EH (cell line): Measurements from ENCODE around the gene ZFP62.
"Not testable (repeated sequence)": the region's sequence is repeated elsewhere in the genome, so short reads cannot be mapped to it uniquely, and the experiment has no call there.

Source experiments
- DNase-seq: peaks from one replicate; pipeline ENCODE4 v3.0.0-alpha.2; 2015; ENCODE audit warnings: low read depth

The ZFP62 gene

DNA sequence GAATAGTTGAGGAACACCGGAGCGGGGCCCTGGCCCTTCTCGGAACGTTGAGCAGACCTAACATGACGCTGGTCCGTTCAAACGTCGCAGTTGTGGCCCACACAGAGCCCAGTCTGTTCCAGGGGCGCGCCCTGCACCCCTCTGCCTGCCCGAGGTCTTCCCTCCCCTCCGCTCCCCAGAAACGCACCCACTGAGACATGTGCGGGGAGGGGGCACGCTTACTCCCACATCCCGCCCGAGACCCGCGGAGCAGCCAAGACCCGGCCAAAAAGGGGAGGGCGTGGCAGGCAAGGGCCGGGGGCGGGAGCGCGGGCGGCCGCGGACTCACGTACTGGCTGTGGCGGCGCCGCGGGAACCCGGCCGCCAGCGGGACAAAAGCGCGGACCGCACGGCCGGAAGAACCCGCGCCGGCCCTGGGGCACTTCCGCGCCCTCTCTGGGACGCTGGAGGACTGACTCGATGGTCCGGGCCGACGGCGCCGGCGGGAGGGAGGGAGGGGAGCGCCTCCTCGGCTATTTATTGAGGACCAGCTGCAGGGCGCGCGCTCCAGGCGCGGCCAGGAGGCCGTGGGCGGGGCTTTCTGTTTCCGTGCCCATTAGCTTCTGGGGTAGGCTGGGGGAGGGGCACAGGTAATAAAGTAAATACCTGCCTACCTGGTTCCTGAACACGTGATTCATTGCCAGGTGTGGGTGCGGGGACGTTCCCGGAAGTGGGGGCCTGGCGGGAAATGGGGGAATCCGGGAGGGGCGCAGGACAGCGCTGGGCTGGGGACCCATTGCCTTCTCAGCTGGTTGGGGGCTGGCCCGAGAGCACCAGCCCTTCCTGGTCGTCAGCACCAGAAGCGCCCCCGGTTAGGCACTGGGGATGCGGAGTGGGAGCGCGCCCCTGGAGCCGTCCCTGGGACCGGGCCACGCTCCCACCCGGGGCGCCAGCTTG lies at the start of gene ZFP62:
Gene ZFP62 (minus strand): TSS at position 390 of the 936 bp plus-strand sequence. CDS start 57 bp downstream, at position 333.
- peak; percentile 90 for DNase-seq

DNA sequence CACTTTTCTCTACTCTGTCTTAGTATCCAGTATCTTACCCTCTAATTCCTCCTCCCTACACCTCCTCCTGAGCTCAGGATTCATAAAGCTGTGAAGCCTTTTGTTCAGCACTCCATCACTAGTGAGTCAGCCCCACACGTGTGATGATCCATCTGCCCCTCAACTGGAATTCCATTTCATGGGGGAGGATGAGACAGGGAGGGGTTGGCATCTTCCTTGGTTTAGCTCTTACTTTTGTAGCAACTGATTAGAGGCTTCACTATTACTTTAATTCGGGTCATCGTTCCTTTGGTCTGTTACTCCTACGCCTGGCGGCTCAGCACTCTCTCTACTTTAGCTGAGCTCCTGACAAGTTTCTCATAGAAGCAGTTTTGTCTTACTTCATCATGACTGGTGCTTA lies 49.7 kb upstream of the ZFP62 start:
- DNase-seq: no peak

DNA sequence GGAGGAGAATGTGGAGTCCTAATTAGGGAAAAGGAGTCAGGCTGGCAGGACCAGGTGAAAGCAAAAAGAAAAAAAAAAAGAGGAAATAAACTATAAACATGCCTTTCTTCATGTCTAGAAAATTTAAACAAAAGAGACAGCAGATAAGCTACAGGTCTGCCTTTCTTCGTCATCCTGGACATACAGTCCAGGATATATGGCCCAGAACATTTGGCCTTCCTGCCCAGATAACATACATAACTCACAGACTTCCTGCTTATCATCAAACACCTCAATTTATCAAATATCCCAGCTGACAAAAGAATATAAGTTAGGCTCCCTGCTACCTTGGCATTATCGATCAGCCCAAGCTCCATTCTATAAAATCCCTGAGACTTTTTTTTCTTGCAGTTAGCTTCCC lies 49.1 kb upstream of the ZFP62 start:
- no peak for DNase-seq

DNA sequence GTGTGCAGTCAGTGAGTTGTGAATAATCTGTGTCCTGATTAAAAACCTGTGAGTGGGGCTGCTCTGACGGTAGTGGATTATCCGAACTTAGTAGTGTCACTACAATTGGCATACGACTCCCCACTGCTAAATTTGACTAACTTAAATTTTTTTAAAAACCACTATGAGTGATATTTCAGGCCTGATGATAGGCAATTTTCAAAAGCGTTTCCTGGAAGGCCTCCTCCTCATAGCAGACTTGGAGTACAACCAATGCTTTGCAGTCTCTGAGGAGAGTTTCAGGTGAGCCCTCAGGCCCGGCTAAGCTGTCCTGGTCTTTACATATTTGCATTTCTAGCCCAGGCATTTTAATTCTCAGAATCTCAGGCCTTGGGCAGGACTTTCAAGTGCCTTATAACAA lies 48.7 kb upstream of the ZFP62 start:
- no peak for DNase-seq

DNA sequence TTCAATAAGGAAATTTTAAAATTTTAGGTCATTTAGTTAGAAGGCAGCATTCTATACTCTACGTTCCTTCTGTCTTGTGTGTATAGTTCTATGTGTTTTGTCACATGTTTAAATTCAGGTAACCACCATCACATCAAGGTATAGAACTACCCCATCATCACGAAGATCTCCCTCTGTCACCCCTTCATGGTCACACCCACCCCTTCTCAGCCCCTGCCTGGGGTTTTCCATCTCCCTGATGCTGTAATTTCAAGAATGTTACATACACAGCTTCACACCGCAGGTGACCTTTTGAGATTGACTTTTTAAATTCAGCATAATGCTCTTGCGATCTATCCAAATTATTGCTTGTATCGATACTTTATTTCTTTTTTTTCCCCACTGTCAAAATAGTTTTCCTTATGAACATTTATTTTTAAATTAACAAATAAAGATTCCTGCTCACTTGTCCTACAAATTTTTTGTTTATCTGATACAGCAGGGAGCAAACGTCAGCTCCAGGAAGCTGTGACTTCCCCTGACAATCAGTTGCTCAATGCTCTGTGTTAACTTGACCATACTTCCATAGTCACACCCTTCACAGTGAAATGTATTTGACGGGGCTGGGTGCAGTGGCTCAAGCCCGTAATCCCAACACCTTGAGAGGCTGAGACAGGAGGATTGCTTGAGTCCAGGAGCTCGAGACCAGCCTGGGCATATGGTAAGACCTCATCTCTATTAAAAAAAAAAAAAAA lies 48.1 kb upstream of the ZFP62 start:
- DNase-seq: no peak

DNA sequence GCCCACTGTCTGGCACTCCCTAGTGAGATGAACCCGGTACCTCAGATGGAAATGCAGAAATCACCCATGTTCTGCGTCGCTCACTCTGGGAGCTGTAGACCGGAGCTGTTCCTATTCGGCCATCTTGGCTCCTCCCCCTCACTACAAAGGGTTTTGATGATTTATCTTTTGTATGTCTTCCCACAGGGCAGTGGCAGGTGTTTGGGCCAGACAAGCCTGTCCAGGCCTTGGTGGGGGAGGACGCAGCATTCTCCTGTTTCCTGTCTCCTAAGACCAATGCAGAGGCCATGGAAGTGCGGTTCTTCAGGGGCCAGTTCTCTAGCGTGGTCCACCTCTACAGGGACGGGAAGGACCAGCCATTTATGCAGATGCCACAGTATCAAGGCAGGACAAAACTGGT lies 47.3 kb upstream of the ZFP62 start:
- no peak for DNase-seq

DNA sequence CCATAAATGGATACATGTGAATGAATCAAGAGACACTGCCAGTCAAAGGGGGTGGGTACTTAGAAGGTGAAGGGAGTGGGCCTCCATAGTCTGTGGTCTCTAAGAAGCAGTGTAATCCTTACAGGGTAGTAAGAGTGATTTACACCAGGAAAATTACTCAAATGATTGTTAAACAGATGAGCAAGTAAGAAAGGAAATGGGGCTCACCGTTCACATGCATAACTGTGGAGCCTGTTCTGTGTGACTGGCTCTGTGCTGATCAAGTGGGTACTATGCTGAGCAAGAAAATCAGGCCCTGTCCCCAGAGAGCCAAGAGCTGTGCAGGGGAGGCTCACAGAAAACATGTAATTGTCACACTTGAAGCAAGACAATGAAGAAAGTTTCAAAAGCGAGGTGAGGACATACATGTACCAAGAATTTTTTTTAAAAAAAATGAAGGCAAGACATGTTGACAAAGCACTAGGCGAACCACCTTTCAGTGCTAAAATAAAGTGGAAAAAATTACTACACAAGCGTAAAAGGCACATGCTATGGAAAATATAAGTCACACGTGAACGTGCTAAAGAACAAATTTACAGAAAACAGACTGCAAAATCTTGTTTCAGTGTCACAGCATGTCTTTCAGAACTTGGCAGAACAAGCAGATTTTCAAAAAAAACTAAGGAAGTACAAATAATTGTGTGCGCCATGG lies 40.4 kb upstream of the ZFP62 start:
- DNase-seq: no peak

DNA sequence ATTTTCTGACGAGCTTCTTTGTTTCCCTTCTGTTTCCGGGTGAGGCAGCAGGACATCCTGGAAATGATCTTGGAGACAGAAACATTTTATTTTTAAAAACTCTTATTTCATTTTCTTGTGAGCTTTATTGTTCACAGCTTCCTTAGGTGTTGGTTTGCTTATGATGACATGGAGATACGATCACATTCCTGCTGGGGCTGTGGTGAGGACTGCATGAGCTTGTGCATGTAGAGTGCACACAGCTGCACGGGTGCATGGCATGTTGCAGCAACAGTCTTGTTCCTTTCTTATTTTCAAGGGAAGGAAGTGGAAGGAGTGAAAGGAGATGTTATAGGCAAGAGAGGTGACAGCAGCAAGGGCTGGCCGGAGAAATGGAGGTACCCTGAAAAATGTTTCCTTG lies 39.1 kb upstream of the ZFP62 start:
- DNase-seq: no peak

DNA sequence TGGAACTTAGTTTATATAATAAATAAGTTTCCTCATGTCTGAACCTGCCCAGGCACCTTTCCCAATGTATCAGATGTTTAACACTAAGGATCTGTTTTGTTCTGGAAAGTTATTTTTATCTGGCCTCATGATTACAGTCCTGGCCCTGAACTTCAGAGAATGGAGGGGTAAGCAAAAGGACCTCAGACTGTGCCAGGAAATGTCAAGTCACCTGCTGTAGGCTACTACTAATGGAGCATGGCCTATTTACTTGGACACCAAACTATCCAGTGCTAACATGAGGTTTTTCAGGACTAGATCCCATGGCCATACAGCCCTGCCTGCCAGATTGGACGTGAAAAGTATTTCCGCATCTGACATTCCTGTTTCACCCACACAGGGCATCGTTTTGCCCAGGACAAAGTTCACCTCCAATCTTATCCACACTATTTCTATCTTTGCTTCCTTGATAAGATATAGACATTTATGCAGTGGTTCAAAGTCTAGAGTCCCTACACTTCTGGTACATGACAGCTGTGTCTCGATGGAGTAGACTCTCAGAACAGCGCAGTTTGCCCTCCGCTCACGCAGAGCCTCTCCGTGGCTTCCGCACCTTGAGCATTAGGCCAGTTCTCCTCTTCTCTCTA lies 37.7 kb upstream of the ZFP62 start, which contains the start of gene BTNL8:
Gene BTNL8 (plus strand): TSS at position 539 of the 626 bp plus-strand sequence. CDS start 152 bp downstream, outside the sequence.
- no peak for DNase-seq

DNA sequence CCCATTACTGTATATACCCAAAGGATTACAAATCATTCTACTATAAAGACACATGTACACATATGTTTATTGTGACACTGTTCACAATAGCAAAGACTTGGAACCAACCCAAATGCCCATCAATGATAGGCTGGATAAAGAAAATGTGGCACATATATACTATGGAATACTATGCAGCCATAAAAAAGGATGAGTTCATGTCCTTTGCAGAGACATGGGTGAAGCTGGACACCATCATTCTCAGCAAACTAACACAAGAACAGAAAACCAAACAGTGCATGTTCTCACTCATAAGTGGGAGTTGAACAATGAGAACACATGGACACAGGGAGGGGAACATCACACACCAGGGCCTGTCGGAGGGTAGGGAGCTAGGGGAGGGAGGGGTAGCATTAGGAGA lies 34.3 kb upstream of the ZFP62 start:
- not testable (repeated sequence) for DNase-seq

DNA sequence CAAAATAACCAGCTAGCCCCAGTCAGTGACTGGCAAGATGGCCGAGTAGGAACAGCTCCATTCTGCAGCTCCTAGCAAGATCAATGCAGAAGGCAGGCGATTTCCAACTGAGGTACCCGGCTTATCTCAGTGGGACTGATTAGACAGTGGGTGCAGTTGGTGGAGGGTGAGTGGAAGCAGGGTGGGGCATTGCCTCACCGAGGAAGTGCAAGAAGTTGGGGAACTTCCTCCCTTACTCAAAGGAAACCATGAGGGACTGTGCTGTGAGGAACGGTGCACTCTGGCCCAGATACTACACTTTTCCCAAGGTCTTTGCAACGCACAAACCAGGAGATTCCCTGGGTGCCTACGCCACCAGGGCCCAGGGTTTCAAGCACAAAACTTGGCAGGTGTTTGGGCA lies 28.3 kb upstream of the ZFP62 start:
- no peak for DNase-seq

DNA sequence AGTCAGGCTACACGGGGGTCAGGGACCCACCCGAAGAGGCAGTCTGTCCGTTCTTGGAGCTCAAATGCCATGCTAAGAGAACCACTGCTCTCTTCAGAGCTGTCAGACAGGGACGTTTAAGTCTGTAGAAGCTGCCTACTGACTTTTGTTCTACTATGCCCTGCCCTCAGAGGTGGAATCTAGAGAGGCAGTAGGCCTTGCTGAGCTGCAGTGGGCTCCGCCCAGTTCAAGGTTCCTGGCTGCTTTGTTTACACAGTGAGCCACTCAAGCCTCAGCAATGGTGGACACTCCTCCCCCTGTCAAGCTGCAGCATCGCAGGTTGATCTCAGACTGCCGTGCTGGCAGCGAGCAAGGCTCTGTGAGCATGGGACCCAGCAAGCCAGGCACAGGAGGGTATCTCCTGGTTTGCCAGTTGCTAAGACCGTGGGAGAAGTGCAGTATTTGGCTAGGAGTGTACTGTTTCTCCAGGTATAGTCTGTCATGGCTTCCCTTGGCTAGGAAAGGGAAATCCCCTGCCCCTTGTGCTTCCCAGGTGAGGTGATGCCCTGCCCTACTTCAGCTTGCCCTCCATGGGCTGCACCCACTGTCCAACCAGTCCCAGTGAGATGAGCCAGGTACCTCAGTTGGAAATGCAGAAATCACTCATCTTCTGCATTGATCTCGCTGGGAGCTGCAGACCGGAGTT lies 24.9 kb upstream of the ZFP62 start:
- peak; percentile 2 for DNase-seq

DNA sequence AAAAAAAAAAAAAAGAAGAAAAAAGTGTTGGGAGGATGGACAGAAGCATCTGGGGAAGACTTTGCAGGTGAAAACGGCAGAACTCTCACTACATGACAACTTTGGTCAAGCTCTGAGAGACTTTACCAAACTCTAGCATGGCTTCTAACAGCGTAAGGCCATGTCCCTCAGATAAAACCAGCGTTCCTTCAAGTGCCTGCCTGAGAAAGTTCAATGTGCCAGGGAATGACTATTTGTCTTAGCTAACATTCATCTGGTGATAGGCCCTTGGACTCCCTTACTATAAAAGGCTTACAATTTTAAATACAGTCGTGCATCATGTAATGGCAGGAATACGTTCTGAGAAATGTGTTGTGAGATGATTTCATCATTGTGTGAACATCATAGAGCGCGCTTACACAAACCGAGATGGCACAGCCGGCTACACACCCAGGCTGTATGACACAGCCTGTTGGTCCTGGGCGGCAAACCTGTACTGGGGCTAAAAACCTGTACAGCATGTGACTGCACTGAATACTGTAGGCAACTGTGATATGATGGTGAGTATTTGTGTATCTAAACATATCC lies 14.9 kb upstream of the ZFP62 start:
- DNase-seq: no peak

DNA sequence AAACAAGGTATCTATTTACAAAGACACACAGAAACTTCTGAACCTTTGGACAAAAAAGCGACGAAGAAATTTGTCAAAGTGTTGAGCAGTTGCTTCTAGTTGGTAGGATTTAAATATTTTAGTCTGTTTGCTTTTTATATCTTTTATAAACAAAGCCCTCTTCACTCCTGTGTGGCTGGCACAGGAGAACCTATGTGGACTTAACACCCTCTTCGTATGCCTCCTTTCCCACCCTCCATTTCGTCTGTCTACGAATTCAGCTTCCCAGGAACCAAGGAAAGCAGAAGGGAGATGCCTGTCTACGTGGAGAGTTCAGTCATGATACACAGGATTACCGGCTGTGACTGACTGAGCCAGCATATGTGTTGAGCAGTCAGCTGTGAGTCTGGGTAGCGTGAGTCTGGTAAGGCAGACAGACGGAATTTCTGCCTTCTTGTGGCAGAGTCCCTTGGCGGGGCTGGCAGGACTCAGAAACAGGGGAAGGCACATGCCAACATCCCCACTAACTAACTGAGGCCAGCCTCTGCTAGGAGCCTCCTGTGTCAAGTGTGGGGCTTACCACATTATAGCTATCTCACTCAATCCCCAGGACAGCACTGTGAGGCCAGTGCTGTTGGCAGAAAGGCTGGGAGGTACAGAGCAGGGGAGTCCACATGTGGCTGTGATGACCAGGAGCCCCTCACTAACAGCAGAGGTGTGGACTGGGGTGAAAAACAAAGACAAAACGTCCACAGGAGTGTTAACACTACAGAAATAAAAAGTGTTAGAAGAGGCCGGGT lies 13.9 kb upstream of the ZFP62 start:
- no peak for DNase-seq

DNA sequence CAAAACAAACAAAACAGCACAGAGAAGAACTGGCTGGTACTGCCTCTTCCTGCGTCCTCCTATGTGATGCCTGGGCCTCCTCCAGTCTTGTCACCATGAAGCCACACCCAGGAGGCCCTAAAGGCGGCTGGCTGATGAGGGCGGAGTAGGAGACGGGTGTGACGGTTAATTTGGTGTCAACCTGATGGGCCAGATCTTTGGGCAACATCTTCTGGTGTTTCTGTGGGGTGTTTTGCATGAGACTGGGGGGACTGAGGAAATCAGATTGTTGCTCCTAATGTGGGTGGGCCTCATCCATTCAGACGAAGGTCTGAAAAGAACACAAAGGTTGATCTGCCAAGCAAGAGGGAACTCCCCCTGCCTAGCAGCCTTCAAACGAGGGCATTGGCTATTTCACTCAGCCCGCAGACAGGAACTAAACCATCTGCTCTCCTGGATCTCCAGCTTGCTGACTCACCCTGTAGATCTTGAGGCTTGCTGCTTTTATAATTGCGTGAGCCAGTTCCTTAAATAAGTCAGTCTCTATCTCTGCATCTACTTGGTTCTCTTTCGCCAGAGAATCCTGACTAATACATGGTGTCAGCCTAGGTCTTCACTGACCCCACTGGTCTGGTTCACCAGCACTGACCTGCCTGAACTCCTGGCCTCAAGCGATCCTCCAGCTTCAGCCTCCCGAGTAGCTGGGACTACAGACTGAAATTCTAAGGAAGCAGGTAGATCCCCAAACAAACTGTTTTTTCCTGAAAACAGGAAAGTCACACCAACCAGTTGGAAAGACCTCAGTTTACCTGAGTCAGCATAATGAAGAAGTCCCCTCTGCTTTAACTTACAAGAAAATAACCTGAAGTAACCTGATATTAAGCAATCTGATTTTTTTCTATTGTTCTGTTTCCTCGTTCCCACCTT lies 12.8 kb upstream of the ZFP62 start:
- peak; percentile 56 for DNase-seq

DNA sequence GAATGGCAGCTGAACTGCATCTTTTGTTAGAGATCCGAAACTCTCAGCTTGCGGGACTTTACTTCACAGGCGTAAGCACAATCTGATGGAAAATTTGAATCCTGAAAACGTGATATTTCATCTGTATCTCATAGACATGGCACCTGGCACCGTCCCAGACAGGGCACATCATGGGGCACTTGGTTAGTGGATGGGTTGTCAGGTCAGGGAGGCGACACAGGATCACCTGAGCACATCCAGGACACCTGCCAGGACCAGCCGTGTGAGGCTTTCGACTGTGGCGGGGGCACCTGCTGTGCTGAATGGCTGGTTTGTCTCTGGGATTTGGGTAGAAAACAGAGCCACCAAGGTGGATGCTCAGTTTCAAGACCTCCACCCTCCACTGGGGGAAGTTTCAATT lies 11.3 kb upstream of the ZFP62 start:
- no peak for DNase-seq

DNA sequence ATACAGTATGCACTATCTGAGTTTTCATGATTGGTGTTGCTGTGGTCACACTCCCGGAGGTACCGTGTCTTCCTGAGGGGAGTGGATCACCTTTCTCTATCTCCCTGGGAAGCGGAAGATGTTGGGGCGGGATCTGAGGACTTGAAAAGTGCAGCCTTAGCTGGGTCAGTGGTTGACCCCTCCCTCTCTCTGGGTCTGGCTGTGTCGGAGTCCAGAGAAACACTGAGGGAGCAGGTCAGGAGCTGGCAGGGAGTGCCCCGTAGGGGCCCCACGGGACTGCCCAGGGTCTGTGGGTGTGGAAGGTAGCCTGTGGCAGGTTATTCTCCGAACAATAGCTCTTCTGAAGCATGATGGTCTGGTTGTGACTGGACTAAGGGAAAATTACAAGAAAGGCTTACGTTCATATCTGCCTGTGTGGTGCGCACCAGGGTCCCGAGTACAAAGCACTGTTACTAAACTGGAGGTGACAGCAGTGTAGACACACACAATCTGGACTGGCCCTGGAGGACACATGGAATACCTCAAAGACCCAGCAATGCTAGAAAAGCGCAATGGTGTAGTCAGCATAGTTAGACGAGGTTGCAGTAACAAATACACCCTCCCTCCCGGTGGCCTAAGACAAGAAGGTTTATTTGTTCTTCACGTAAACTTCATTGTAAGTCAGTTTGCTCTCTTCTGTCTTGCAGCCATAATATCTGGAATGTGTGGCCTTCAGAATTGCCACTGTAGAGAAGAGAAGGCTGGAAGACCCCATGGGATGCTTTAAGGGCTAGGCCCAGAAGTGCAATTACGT lies 9.4 kb upstream of the ZFP62 start:
- DNase-seq: no peak

DNA sequence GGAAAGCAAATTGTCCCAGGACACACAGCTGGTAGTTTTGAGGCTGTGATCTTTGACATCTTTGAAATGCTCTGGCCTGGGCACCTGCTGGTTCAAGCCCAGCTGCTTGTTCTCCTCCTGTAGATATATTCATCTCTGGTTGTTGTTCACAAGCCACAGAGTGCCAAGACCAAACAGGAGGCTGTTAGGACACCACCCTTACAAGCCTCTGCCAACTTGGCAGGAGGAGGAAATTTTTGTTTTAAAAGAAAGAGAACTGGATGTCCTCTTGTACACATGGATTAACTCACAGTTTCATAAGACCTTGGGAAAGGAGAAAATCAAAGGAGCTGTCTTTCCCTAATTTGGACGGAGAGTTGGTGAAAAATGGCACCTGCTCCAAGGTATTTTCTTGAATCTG lies 8.5 kb upstream of the ZFP62 start:
- DNase-seq: no peak
